HCT116 (cell line): ENCODE measurements around the gene PRKCZ. TPM values are rescaled to one million over a fixed set of nuclear protein-coding genes. Genes with fewer than 3 reads are reported as not detected.

Source experiments
- ATAC-seq: fragments of 200-7000 bp; cut with Tn5 transposase; 2 replicates; pipeline ENCODE4 v1.9.1; 2020; ENCODE audit warnings: mild to moderate bottlenecking, moderate library complexity
- BruUV-seq: library from RNA; stranded (reverse); fragments of 400-500 nt; replicated peaks from 2 replicates; lab custom pipeline; 2021; lab: Mats Ljungman, UMichigan
- CTCF ChIA-PET: fragments of 300-600 bp; sonication (Branson Sonifier 250); formaldehyde crosslinking; loops from one replicate; lab custom pipeline; 2021; ENCODE audit warnings: antibody characterized with exemption; lab: Charles Lee
- POLR2A ChIA-PET: fragments of 300-600, 350-600 bp; sonication (Branson Sonifier 250); formaldehyde crosslinking; loops from one replicate; lab custom pipeline; 2021; ENCODE audit warnings: antibody characterized with exemption; lab: Charles Lee
- RAD21 ChIA-PET, 2 experiments: fragments of 300-600 bp; sonication (Branson Sonifier 250); formaldehyde crosslinking; loops; one replicate each; lab custom pipeline; 2023; ENCODE audit warnings: low total read pairs in 2 of 2; ENCODE audit not compliant: uncharacterized antibody in 2 of 2, unreplicated experiment in 2 of 2, low non-redundant PET in 1 of 2; lab: Charles Lee
- DNase-seq: peaks from one replicate; pipeline ENCODE4 v3.0.0-alpha.2; 2010; ENCODE audit warnings: low read depth, low spot score
- H2AFZ ChIP-seq: fragments of 200-600 bp; shearing (Covaris generic), sonication (generic); 2 replicates; pipeline ENCODE4 v1.6.1; 2017; ENCODE audit warnings: low read depth, mixed run types, mixed read lengths, antibody characterized with exemption, low read length; ENCODE audit not compliant: poor library complexity, severe bottlenecking
- H3K27ac ChIP-seq: 2 replicates; pipeline ENCODE4 v1.5.1; 2012; ENCODE audit warnings: low read depth, low read length
- H3K27me3 ChIP-seq: fragments of 200-600 bp; sonication (generic); 2 replicates; pipeline ENCODE4 v1.6.1; 2016; ENCODE audit warnings: mixed run types, low read length, mixed read lengths; ENCODE audit not compliant: insufficient read depth
- H3K36me3 ChIP-seq, 2 experiments: fragments of 200-500 bp in 1 of 2; fragments of 200-600 bp in 1 of 2; sonication (Bioruptor generic) in 1 of 2; sonication (generic) in 1 of 2; 2 replicates each; pipeline versions ENCODE4 v1.5.1 to v1.6.1; 2014 to 2016; ENCODE audit warnings: low read length in 2 of 2, inconsistent platforms in 1 of 2, mixed read lengths in 1 of 2, mixed run types in 1 of 2; ENCODE audit not compliant: insufficient read depth in 2 of 2, control insufficient read depth in 1 of 2
- H3K4me1 ChIP-seq, 2 experiments: fragments of 200-600 bp in 1 of 2; sonication (generic) in 1 of 2; 2 replicates each; pipeline versions ENCODE4 v1.5.1 to v1.6.1; 2012 to 2017; ENCODE audit warnings: low read length in 2 of 2, inconsistent platforms in 1 of 2, mild to moderate bottlenecking in 1 of 2, mixed read lengths in 1 of 2, mixed run types in 1 of 2, moderate library complexity in 1 of 2; ENCODE audit not compliant: insufficient read depth in 2 of 2, control insufficient read depth in 1 of 2
- H3K4me2 ChIP-seq: fragments of 200-600 bp; sonication (generic); 2 replicates; pipeline ENCODE4 v1.6.1; 2017; ENCODE audit warnings: mixed run types, low read length, mixed read lengths
- H3K4me3 ChIP-seq, 2 experiments: fragments of 200-600 bp in 1 of 2; sonication (generic) in 1 of 2; replicated peaks in 1 of 2; 2 replicates each; pipeline ENCODE4 v1.5.1; 2011 to 2016; ENCODE audit warnings: low read length in 2 of 2, control low read depth in 1 of 2, low read depth in 1 of 2, mild to moderate bottlenecking in 1 of 2, mixed read lengths in 1 of 2, mixed run types in 1 of 2
- H3K79me2 ChIP-seq: fragments of 200-600 bp; sonication (generic); 2 replicates; pipeline ENCODE4 v1.6.1; 2017; ENCODE audit warnings: mild to moderate bottlenecking, mixed run types, low read length, moderate library complexity, mixed read lengths; ENCODE audit not compliant: insufficient read depth
- H3K9ac ChIP-seq: fragments of 200-600 bp; sonication (generic); 2 replicates; pipeline ENCODE4 v1.6.1; 2016; ENCODE audit warnings: low read length, mixed read lengths
- H3K9me2 ChIP-seq: fragments of 200-600 bp; sonication (generic), shearing (Covaris generic); 2 replicates; pipeline ENCODE4 v1.6.1; 2017; ENCODE audit warnings: mixed run types, mild to moderate bottlenecking, moderate library complexity; ENCODE audit not compliant: insufficient read depth
- H3K9me3 ChIP-seq, 2 experiments: fragments of 200-500 bp in 1 of 2; fragments of 200-600 bp in 1 of 2; sonication (Bioruptor generic) in 1 of 2; sonication (generic) in 1 of 2; 2 replicates each; pipeline ENCODE4 v1.6.1; 2014 to 2017; ENCODE audit warnings: low read length in 2 of 2, mixed read lengths in 2 of 2, inconsistent platforms in 1 of 2, low read depth in 1 of 2, mild to moderate bottlenecking in 1 of 2, mixed run types in 1 of 2, moderate library complexity in 1 of 2; ENCODE audit not compliant: control insufficient read depth in 1 of 2, insufficient read depth in 1 of 2
- H4K20me1 ChIP-seq: fragments of 200-600 bp; sonication (generic), shearing (Covaris generic); 2 replicates; pipeline ENCODE4 v1.6.1; 2017; ENCODE audit warnings: mixed run types, mild to moderate bottlenecking, moderate library complexity; ENCODE audit not compliant: insufficient read depth
- ATF3 ChIP-seq: IDR thresholded peaks from 2 replicates; pipeline ENCODE4 v1.6.1; 2012
- CBX3 ChIP-seq: IDR thresholded peaks from 2 replicates; pipeline ENCODE4 v1.6.1; 2012; ENCODE audit warnings: low read depth
- EGR1 ChIP-seq: IDR thresholded peaks from 2 replicates; pipeline ENCODE4 v1.6.1; 2012; ENCODE audit warnings: low read depth
- ELF1 ChIP-seq: IDR thresholded peaks from 2 replicates; pipeline ENCODE4 v1.6.1; 2012; ENCODE audit warnings: low read depth, borderline replicate concordance
- EZH2phosphoT487 ChIP-seq: fragments of 200-600 bp; IDR thresholded peaks from 2 replicates; pipeline ENCODE4 v1.6.1; 2018; ENCODE audit warnings: antibody characterized with exemption, borderline replicate concordance
- POLR2A ChIP-seq: IDR thresholded peaks from 2 replicates; pipeline ENCODE4 v1.7.0; 2011; ENCODE audit warnings: borderline replicate concordance; ENCODE audit not compliant: insufficient read depth, insufficient read length; ENCODE audit errors: extremely low read depth
- POLR2AphosphoS5 ChIP-seq: IDR thresholded peaks from 2 replicates; pipeline ENCODE4 v1.6.1; 2011; ENCODE audit warnings: mild to moderate bottlenecking, low read depth, low read length, moderate library complexity
- RAD21 ChIP-seq: IDR thresholded peaks from 2 replicates; pipeline ENCODE4 v1.6.1; 2012; ENCODE audit warnings: low read depth, mild to moderate bottlenecking
- SIN3A ChIP-seq: IDR thresholded peaks from 2 replicates; pipeline ENCODE4 v1.6.1; 2012; ENCODE audit warnings: low read depth
- YY1 ChIP-seq: IDR thresholded peaks from 2 replicates; pipeline ENCODE4 v1.6.1; 2011; ENCODE audit warnings: low read length, low read depth, moderate library complexity, mild to moderate bottlenecking; ENCODE audit not compliant: insufficient replicate concordance; ENCODE audit errors: extremely low read depth
- intact Hi-C: fragments of 100-400 bp; cut with micrococcal nuclease; formaldehyde crosslinking; loops from 2 replicates; pipeline ENCODE4 v1.10.0; 2022
- total RNA-seq: library from RNA; stranded (reverse); gene quantifications from one replicate; pipeline ENCODE4 v1.2.1, GENCODE V29; 2021; ENCODE audit not compliant: unreplicated experiment

PRKCZ gene
- total RNA-seq, 1 experiment from 2014 or later: 46.8 TPM

GRCh38 chr1:2052054-2052679 lies 2.0 kb downstream of the PRKCZ start (continued):
- no peak for TF ChIP-seq CBX3
- TF ChIP-seq POLR2AphosphoS5: no peak
- TF ChIP-seq EZH2phosphoT487: no peak
- TF ChIP-seq POLR2A: no peak
- TF ChIP-seq YY1: no peak

- BruUV-seq: no TSS peak
- no peak for TF ChIP-seq EGR1
- no peak for TF ChIP-seq RAD21
- no peak for TF ChIP-seq ATF3
- no peak for TF ChIP-seq SIN3A
- no peak for TF ChIP-seq POLR2A
- TF ChIP-seq CBX3: no peak
- no peak for TF ChIP-seq ELF1
- TF ChIP-seq, all 23 proteins: peak for 0
- peaks cover 5 to 9% of the 10 kb centered on the region in 2 experiments; a peak in 2 of 4 replicates for H3K36me3 ChIP-seq
- H3K9me2 ChIP-seq: no peaks in the 10 kb centered on the region
- ChIA-PET POLR2A (no interaction called here), RAD21 (no interaction called here), CTCF (no interaction called here)
- peak overlapping the region in 1 of 2 experiments; percentile 32; a peak in 2 of 4 replicates for H3K4me3 ChIP-seq
- intact Hi-C loops: no loop called here
- no peaks in the 10 kb centered on the region for H3K27me3 ChIP-seq
- no peak for DNase-seq
- no peaks in the 10 kb centered on the region for H4K20me1 ChIP-seq
- H3K9me3 ChIP-seq: no peaks in the 10 kb centered on the region
- peaks cover 34 to 46% of the 10 kb centered on the region in 2 experiments for H3K4me1 ChIP-seq
- H3K9ac ChIP-seq: peak overlapping the region; percentile 22; the same call in 1 of the 2 replicates
- ATAC-seq: no peak
- H3K4me2 ChIP-seq: peak overlapping the region; percentile 90
- peaks cover 36% of the 10 kb centered on the region for H3K79me2 ChIP-seq
- H3K27ac ChIP-seq: no peak overlapping the region; the same call in 1 of the 2 replicates
- H2AFZ ChIP-seq: no peak overlapping the region
These were observed 2.5 kb downstream of the PRKCZ start for GRCh38 chr1:2052756-2053155.
